NCI-H2227 treated with DMSO at 0.1 percent for 48 hours (cell line): ENCODE results near the gene GNAS-AS1.
A peak's percentile ranks its signal among the peaks of the same experiment; 100 is the strongest.

Experiments
- DNase-seq: peaks from one replicate; lab custom pipeline; 2025; lab: John Stamatoyannopoulos, UW

The GNAS-AS1 gene

DNA sequence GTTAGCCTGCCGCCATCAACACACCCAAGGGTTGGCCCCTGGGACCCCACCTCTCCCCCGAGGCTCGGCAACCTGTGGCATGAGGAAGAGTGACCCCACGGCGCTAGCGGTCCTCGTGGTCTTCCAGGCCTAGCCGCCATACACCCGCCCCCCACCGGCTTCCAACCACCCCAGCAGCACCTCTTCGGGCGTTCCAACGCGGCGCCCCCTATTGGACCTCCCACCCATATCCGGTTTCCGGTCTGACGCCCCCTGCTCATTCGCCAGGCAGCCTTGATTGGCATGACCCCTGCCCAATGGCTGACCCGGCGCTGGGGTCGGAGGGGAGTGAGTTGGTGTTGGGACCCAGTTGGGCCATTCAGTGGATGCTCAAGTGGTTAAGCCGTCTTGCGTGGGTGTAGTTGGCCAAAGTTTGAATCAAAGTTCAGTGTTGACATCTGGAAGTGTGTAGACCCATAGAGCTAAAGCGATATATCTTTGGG lies at the start of gene GNAS-AS1:
Gene GNAS-AS1, minus strand, starts transcription at position 210 of the 482 bp plus-strand sequence.
- peak; percentile 69 for DNase-seq

DNA sequence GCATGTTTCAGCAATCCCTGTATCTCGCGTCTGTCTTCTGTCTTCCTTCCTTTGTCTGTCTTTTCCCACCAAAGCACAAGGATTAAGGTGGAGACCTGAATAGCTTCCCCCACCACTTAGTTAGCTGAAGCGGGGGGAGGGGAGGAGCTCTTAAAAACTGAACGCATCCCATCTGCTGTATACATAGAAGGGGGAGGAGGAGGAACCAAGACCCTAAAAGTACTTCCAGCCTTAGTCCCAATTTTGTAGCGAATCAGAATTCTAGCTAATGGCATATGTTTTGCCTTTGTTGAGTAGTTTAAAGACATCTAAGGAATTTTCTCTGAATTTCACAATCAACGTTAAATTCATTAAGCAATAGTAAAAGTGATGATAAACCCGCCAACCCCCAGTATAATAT lies 49.7 kb upstream of the GNAS-AS1 start:
- peak; percentile 62 for DNase-seq

DNA sequence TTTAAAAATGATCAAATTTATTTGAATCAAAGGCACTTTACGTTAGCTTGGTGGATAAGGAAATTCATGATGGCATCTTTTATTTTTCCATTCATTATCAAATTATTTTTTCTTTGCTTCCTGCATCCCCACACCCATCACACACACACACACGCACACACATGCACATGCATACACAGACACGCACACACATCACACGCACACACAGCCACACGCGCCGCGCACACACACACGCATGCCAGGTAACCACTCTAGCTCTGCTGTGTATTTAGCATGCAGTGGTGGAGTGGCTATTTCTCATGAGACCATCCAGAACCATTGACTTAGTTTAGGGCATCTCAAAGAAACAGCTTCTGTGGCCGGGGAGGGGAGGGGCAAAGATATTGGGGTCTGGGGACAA lies 48.8 kb upstream of the GNAS-AS1 start:
- no peak for DNase-seq

DNA sequence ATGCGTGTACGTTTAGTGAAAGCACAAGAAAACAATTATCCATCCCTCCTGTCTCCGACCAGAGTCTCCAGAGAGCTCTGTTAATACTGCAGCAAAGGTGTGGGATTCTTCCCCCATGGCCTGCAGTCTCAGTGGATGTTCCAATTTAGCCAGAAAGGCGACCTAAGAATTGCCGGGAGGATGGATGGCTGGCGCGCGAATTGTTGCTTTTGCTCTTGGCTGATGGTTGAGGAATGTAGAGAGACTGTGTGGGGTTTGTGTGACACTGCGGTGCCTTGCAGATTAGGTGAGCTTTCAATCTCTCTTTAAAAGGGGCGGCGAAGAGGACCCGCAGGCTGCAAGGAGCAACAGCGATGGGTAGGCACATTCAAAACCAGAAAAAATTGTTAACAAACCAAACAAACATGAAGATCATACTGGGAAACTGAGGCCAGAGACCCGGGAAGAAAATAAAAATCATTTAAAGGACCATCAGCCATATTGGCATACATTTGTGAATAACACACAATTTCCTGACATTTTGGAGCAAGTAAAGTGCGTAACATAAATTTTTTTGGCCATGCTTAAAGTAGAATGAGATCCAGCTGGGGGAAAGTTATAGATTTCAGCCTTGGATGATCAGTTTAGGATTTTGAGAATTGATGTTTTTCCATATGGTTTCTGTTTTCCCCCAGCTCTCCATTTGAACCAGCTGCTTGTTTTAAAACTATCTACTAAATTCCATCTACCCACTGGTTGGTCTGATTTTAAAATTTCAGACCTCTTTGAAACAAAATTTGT lies 48.1 kb upstream of the GNAS-AS1 start:
- DNase-seq, result no peak

DNA sequence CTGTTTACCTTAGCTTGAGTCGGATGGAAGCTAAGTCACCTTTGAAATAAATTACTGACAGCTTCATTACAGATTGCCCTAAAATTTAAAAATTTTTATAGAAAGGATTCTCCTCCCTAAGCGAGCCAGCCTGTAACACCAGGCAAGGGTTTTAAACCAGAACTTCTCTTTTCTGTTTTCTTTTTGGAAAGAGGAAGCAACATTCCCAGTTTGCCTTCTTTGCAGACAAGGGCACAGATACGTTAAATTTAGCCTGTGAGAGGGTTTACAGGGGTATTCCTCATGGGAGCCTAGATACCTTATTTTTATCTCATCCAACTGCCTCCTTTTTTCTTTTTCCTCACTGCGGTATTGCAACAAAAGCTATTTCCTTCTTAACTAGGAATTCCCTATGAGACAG lies 46.8 kb upstream of the GNAS-AS1 start:
- DNase-seq, result no peak

DNA sequence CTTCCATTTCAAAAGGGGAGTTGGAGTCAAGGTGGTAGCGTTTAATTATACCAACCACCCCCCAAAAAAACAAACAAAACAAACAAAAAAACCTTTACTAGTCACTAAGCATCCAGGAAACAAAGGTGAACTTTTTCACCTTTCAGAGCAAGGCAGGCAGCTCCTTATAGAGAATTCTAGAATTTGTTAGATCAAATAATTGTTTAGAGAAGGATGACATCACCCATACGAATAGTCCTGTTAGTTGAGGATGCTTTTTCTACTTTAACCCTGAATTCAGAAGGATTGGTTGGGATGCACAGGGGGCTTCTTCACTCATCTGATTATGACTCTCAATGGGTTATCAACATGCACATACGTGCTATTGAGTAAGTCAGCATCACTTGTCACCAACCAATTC lies 46.1 kb upstream of the GNAS-AS1 start:
- no peak for DNase-seq

DNA sequence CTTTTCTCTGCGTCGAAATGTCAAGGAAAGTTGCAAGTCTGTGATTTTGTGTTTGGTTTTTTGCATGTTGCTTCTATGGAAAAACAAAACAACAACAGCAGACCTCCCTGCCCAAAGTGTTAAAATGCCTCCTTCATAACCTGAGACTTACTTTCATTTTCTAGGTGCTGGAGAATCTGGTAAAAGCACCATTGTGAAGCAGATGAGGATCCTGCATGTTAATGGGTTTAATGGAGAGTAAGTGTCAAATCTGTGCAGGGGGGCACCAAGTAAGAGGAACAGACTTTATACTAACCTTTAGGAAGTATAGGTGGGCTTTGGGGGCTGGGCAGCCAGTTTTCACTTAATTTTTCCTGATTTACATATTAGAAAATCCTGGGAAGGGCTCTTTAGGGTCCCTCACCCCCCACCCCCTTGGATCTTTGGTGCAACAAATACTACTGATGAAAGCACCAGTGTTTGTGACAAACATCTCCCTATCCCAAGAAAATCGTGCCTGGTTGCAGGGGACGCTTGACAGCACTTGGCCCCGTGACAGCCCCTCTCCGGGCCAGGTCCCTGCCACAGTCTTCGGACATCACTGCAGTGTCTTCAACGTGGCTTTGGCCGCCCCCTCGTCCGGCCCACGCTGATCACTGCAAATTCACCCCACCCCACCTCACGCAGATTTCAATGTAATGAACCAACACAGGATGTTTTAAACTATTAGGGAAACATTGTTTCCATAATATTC lies 44.9 kb upstream of the GNAS-AS1 start:
- no peak for DNase-seq

DNA sequence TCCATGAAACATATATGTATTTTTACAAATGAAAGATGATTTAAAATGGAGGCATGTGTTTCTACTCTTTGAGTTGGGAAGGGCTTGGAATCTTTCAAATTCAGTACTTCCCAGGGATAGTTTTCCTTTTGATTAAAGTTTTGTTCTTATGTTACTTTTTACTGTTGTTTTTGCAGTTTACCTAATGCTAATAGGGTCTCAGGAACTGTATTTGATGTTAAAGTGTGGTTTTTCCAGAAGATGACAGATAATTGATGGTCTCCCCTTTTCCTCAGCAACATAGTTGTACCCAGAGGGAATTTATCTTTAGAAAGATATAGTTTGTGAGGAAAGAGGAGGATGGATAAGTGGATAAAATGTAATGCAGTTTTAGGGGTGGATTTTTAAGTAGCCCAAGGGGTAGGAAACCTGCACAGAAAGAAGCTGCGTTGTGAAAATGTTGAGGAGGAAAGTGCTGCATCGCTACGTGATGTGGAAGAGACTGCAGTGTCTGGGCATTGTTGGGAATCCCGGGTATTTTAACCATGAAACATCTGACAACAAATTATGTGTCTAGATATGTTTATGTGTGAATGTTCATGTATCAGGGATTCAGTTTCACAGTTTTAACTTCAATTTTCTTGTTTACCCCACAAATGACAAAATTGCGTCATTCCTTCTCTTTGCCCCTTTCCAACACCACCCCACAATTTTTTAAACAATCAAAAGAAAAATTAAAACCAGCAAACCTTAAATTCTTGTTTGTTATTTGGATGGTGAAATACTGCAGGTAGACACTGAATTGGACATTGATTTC lies 44.1 kb upstream of the GNAS-AS1 start:
- DNase-seq, result no peak

DNA sequence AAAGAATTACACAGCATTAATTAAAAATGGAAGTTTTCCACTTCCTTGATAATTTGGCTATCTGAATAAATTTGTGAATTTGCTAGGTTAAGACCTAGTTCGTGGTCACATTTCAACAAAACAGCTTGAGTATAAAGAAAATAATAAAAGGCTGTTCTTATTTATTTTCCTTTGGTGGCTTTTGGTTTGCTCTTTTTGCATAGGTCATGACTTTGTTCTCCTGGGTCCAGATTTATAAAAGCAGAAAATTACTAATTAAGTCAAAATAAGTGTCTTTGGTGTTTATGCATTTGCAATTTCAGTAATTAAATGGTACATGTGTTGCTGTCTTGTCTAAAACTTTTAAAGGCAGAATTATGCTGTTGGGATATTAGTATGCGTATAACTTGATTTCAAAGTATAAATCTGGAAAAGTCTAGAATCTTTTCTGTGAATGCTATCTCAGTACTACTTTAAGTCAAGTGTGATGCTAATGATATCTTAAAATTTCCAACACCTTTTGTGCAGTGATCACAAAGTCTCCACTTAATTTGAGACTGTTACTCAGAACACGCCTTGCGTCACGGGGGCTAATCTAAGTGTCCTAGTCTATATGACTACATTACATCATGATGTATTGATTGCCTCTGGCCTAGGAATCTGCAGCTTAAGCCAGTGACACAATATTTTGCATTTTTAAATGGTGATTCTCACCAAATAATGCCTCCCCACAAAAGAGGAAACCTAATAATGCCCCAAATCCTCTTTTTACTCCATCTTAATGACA lies 42.8 kb upstream of the GNAS-AS1 start:
- DNase-seq, result no peak

DNA sequence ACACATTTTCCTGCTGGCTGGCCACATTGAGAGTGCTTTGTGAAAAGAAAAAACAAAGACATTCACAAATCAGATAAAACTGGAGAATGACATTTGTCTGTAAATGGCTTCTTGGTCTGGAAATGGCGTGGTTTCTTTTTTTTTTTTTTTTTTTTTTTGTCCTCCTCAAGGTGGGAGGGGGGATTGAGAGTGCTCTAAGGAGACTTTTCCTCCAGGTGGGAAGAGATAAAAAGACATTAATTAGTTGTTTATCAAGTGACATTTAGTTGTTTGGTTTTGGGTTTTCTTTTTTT lies 42.2 kb upstream of the GNAS-AS1 start:
- DNase-seq, result peak; percentile 59

DNA sequence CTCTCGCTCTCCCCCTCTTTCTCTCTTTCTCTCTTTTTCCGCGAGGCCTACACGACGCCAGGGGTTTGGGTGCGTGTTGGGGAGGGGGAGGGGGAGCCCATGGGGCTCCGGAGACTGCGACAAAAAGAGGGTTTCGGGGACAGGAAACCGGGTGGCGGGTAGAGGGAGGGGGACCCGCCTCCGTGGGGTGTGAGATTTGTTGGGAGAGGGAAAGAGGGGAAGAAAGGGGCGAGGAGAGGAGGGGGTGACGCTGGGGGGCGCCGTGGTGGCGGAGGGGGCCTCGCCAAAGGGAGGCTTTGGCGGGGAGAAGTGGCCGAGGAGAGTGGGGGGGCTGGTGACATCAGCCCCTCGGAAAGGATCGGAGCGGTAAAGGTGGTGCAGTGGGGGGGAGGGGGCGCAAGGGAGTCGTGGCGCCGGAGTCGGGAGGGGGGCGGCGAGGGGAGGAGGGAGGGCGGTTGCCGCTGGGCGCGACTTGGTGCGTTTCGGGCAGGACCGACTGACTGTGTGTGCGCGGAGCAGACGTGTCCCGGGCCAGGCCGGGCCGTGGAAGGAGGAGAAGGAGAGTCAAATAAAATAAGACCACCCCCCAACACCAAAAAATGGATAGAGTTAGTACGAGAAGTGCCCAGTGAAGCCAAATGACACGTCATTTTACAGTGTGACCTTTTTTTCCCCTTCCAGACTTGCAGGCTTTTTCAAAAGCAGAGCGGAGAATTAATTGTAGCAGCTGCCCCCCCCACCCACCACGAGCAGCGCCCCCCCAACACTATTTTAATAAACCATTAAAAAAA lies 41.6 kb upstream of the GNAS-AS1 start:
- peak; percentile 70 for DNase-seq

DNA sequence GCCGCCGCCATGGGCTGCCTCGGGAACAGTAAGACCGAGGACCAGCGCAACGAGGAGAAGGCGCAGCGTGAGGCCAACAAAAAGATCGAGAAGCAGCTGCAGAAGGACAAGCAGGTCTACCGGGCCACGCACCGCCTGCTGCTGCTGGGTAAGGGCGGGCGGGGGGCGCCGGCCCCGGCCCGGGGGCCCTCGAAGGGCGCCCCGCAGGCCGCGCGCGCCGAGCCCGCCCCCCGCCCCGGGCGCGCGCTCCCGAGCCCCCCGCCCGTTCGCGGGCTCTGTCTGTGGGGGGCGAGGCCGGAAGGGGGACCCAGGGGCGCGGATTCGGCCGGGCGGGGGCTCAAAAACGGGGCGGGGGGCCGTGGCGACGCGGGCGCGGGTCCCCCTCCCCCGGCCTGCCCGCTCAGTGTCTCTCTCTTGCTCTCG lies 41.0 kb upstream of the GNAS-AS1 start:
- DNase-seq, result no peak

DNA sequence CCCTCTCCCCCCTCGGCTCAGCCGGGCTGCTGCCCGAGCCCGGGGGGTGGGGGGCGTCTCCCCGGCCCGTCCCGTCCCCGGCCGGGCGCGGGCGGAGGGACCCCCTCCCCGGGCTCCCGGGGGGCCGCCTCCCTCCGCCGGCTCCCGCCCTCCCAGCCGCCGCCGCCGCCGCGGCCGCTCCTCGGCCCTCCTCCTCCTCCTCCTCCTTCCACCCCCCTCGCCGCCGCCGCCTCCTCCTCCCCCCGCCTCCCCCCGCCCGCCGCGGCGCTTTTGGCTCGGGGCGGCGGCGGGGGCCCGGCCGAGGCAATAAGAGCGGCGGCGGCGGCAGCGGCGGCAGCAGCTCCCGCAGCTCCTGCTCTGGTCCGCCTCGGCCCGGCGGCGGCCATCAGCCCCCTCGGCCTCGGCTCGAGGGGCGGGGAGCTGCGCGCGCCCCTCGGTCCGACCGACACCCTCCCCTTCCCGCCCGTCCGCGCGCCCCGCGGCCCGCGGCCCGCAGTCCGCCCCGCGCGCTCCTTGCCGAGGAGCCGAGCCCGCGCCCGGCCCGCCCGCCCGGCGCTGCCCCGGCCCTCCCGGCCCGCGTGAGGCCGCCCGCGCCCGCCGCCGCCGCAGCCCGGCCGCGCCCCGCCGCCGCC lies 40.5 kb upstream of the GNAS-AS1 start:
- DNase-seq, result peak; percentile 72

DNA sequence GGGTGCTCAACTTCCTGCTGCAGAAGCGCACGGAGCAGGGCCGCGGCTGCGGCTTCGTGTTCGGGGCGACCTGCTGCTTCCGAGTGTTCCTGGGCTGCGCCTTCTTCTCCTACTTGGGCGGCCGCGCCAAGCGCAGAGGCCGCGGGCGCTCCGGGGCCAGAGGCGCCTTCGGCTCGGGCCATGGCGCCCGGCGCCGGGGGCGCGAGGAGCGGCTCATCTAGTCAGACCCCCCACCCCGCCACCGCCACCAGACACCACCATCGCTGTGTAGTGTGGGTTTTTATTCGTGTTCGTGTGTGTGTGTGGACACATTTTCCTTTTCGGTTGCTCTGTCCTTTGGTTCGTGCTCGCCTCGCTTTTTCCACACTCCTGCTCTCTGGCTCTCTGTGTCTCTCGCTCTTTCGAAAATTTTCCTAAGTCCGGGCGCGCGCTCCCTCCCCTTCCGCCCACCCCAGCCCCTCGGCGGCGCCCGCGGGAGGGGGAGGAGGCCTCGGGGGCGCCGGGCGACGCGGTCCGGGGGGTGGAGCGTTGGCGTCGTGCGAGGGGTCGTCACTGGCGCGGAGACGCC lies 39.9 kb upstream of the GNAS-AS1 start:
- DNase-seq, result peak; percentile 72

DNA sequence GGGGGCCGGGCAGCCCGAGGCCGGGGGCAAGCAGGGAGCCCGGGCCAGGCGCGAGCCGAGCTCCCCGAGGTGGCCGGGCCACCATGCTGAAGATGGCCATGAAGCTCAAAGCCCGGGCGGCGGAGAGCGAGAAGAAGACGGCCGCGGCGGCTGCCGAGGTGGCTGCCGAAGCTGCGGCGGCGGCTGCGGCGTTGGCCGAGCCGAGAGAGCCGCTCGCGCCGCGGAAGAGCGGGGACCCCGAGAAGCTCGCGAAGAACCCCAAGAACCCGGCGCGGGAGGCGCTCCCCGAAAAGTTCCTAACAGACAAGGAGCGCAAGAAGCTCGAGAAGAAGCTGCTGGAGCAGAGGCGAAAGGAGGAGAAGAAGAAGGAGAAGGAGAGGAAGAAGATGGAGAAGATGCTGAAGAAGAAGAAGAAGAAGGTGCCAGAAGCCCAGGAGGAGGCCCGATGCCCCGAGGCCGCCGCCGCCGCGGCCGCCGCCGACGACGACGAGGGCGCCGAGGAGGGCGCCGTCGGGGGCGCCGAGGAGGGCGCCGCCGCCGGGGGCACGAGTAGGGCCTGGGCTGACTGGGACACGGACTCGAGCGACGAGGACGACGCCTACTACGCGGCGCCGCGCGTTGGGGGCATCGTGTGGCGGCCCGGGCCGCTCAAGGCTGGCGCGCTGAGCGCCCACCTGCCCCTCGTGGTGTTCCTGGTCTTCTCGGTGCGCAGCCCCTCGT lies 39.3 kb upstream of the GNAS-AS1 start:
- no peak for DNase-seq

DNA sequence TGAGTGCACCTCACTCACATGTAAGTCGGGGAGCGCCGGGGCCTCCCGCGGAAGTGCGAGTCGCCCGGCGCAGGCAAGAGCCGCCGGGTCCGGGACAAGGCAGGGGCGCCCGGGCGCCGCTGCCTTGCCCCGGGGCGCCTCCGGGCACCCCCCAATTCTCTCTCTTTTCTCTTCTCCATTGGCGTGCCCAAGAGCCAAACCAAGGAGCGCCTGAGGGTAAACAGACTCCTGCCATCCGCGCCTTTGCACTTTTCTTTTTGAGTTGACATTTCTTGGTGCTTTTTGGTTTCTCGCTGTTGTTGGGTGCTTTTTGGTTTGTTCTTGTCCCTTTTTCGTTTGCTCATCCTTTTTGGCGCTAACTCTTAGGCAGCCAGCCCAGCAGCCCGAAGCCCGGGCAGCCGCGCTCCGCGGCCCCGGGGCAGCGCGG lies 38.6 kb upstream of the GNAS-AS1 start:
- no peak for DNase-seq

DNA sequence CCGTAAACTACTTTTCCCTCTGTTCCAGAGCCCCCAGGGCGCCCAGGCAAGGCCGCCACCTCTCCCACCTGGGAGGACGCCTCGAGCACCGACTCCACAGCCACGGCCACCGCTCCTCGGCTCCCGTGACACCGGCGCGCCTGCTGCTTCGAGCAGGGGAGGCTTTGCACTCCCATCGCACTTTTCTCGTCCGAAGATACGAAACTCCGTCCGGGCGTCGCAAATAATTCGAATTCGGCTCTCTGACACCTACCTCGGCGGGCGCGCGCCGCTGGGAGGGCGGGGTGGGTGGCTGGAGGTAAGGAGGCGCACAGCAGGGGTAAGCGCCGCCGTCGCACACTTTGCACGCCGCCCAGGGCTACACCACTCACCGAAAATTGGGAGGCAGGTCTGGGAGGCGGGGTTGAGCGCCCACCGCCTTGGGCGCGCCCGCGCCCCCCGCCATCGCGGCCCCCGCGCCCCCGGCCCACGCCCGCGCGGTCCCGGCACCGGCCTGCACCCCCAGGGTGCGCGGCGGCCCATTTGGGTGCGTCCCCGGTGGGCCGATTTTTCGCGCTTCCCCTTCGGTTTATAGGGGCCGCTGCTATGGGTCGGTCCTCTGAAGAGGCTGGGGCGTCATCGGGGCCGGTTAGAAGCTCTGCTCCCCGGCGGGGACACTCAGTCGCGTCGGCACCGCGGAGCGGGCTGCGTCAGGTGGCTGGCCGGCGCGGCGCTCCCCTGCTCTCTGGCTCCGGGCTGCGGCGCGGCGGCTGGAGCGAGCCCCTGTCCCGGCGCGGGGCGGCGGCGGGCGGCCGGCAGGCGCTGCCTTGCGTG lies 38.0 kb upstream of the GNAS-AS1 start:
- DNase-seq, result peak; percentile 76

DNA sequence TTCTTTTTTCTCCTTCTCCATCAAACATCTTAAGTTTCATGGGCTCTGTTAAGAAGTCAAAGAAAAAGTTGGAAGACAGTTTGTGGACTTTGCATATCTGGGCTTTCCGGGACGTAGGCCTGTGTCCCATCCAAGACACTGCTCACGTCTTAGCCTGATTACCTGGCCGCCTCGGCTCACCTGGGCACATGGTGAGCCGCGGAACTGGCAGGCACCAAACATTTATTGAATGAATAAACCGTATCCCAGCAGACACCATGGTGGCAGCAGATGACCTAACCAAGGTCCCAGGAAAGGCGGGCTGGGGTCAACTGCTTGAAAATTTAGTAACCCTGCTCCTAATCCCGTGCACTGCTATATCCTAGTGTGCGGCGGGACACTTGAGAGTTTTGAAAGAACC lies 37.4 kb upstream of the GNAS-AS1 start:
- DNase-seq, result no peak

DNA sequence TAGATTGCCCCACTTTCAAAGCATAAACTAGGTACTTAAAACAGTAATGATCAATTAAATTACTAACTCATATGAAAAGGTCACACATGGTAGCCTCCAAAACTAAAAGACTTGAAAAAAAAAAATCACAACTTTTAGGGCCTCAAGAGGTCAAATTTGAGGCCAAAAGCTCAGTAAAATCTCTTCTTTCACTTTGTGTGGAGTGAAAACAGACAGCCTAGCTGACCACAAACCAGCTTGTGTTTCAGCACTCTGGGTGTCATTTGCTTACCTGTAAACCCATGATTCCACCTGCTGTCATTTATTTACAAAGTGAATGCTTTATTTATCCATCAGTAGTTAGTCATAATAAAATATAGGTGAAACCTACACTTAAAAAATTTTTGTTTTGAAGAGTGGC lies 35.8 kb upstream of the GNAS-AS1 start:
- DNase-seq, result no peak
